Omental fat pad (tissue), 4 donors: ENCODE results near the gene FAM219B. TPM values are rescaled to one million over a fixed set of nuclear protein-coding genes. Genes with fewer than 3 reads are reported as not detected.
"Not testable (repeated sequence)": the region's sequence is repeated elsewhere in the genome, so short reads cannot be mapped to it uniquely, and the experiment has no call there.

Experiments
- ATAC-seq: fragments of 150-250 bp; one replicate; pipeline ENCODE4 v1.9.1; 2016; ENCODE audit warnings: mild to moderate bottlenecking, moderate library complexity; ENCODE audit not compliant: low FRiP score
- DNase-seq: peaks from one replicate; pipeline ENCODE4 v3.0.0-alpha.2; 2019; ENCODE audit warnings: low spot score
- total RNA-seq, 4 donors: library from RNA; depleted of rRNA; stranded (reverse); fragments of >200 nt; gene quantifications; one replicate each; pipeline ENCODE4 v1.1.0, GENCODE V29; 2016
- TF ChIP-seq, protein P1 (sequence below), 3 donors: fragments of 450-650 bp; IDR thresholded peaks; one replicate each; pipeline ENCODE4 v1.5.1; 2016 to 2017; ENCODE audit warnings: antibody characterized with exemption in 3 of 3, mild to moderate bottlenecking in 3 of 3, moderate library complexity in 2 of 3

Gene FAM219B
- total RNA-seq, 4 donors from 2014 or later: 45.0 to 89.9 (median 59.8) TPM

DNA sequence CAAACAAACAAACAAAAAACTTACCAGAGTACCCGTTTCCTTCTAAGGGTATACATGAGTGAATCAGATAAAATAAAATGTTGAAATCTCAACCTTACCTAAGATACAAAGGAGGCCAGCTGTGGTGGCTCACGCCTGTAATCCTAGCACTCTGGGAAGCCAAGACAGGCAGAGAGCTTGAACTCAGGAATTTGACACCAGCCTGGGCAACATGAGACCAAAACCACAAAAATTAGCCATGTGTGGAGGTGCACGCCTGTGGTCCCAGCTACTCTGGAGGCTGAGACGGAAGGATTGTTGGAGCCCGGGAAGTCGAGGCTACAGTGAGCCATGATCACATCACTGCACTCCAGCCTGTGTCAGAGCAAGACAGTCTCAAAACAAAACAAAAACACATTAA lies 11.0 kb upstream of the FAM219B start:
- no peak for DNase-seq
- TF ChIP-seq, protein P1, sequence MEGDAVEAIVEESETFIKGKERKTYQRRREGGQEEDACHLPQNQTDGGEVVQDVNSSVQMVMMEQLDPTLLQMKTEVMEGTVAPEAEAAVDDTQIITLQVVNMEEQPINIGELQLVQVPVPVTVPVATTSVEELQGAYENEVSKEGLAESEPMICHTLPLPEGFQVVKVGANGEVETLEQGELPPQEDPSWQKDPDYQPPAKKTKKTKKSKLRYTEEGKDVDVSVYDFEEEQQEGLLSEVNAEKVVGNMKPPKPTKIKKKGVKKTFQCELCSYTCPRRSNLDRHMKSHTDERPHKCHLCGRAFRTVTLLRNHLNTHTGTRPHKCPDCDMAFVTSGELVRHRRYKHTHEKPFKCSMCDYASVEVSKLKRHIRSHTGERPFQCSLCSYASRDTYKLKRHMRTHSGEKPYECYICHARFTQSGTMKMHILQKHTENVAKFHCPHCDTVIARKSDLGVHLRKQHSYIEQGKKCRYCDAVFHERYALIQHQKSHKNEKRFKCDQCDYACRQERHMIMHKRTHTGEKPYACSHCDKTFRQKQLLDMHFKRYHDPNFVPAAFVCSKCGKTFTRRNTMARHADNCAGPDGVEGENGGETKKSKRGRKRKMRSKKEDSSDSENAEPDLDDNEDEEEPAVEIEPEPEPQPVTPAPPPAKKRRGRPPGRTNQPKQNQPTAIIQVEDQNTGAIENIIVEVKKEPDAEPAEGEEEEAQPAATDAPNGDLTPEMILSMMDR (IDR thresholded peaks at IDR 0.05): no peak
- no peak for ATAC-seq

DNA sequence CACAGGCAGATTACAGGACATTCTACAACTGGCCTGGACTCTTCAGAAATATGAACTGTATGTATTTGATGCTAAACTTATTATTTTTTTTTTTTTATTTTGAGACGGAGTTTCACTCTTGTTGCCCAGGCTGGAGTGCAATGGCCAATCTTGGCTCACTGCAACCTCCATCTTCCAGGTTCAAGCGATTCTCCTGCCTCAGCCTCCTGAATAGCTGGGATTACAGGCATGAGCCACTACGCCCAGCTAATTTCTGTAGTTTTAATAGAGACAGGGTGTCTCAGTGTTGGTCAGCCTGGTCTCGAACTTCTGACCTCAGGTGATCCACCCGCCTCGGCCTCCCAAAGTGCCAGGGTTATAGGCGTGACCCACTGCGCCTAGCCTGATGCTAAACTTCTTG lies 7.1 kb upstream of the FAM219B start:
- ATAC-seq, DNase-seq: not testable (repeated sequence)

DNA sequence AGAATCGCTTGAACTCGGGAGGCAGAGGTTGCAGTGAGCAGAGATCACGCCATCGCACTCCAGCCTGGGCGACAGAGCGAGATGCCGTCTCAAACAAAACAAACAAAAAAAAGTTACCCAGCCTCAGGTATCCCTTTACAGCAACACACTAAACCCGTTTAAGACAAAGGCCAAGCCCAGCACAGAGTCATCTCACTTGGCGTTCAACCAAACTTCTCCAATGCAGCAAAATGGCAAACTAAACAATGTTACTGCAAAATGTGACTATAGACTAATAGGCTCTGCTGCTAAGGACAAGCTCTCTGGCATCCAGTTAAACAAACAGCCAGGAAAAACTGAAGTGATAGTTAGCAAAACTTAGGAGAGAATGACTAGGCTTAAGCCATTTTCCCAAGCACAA lies 6.4 kb upstream of the FAM219B start:
- no peak for DNase-seq
- ATAC-seq: no peak
- TF ChIP-seq, protein P1 (IDR thresholded peaks at IDR 0.05): no peak

DNA sequence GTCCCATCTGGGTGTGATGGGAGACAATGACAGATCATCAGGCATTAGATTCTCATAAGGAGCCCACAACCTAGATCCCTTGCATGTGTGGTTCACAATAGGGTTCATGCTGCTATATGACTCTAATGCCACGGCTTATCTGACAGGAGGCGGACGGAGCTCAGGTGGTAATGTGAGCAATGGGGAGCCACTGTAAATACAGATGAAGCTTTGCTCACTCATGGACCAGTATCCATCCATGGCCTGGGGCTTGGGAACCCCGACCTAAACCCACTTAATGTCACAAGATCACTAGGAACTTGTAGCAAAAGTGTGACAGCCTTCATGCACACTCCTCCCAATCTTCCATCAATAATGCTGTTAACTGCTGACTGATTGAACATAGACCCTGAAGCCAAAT lies 2.0 kb upstream of the FAM219B start:
- TF ChIP-seq, protein P1 (IDR thresholded peaks at IDR 0.05): no peak
- ATAC-seq (no peak), DNase-seq (no peak)

DNA sequence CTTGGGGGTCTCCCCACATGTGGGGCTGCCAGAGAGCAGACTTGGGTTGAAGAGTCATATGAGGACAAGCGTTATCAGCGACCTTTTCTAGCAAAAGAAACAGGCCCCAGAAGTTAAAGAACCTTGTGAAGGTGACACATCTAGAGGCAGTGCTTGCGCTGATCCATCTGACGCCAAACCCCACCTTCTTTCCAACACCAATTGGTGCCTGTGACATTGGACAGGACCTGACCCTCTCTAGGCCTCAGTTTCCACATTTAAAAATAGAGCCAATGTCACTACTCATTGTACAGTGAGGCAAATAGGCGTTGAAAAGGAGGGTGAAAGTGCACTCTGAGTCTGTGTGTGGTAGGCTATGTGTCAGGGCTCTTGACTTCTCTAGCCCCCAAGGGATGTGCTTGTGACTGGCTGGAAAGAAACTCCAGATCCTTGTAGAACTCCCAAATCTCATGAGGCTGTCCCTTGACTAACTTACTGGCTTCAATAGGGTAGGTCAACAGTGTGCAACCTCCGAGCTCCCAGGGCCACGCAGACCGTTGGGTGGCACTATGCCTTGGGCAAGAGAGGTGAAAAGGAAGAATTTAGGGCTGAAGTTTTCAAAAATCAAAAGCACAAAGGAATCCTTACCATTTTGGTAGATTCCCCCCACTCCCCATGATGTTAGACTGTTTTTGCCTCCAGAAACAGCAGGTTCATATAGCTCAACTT lies 666 bp upstream of the FAM219B start:
- ATAC-seq: peak; percentile 22
- no peak for DNase-seq
- TF ChIP-seq, protein P1 (IDR thresholded peaks at IDR 0.05): no peak

DNA sequence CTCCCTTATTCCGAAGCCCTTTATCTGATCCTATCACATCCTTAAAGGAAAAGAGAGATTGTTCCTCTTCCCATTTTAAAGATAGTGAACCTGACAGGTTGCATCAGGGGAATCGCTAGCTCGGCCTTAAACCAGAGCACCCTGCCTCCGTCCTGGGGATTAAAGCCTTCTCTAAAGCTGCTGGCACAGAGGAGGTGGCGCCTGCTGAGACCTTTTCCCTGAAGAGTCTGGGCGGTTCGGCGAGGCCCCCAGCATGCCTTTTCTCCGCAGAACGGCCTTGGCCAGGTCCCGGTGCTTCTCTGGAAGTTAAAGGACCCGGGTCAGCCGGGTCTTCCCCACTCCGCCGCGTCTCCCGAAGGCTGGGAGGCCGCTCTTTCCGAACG lies 593 bp downstream of the FAM219B start:
- TF ChIP-seq, protein P1 (IDR thresholded peaks at IDR 0.05): no peak
- ATAC-seq: peak; percentile 42
- DNase-seq: no peak

DNA sequence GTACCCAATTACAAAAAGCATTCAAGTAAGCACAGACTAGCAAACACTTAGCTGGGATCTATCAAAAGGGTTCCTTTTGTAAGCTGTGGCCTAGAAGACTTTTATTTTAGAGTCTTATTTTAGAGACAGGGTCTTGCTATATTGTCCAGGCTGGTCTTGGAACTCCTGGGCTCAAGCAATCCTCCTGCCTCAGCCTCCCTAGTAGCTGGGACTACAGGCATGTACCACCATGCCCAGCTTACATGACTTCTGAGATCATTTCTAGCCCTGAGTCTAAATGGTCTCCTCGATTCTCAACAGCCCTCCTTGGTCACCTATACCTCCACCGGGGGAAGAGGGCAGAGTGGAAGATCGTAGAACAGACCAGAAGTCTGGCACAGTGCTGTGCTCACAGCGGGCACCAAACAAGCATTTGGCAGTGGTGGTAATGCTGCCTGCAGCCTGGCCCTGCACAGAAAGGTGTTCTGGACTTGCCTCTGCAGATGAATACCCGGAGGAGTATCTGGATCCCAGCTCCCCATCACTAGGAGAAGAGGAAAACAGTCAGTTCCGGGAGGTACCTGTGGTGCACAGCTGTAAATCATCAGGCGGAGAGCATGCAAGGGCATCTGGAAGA lies 2.4 kb downstream of the FAM219B start:
- TF ChIP-seq, protein P1 (IDR thresholded peaks at IDR 0.05): no peak
- no peak for DNase-seq
- no peak for ATAC-seq
